HCT116 (cell line): Measurements from ENCODE around the gene PCIF1. TPM values are rescaled to one million over a fixed set of nuclear protein-coding genes. Genes with fewer than 3 reads are reported as not detected.

ENCODE experiments used
- ATAC-seq: fragments of 200-7000 bp; cut with Tn5 transposase; 2 replicates; pipeline ENCODE4 v1.9.1; 2020; ENCODE audit warnings: mild to moderate bottlenecking, moderate library complexity
- BruUV-seq: library from RNA; stranded (reverse); fragments of 400-500 nt; replicated peaks from 2 replicates; lab custom pipeline; 2021; lab: Mats Ljungman, UMichigan
- CTCF ChIA-PET: fragments of 300-600 bp; sonication (Branson Sonifier 250); formaldehyde crosslinking; loops from one replicate; lab custom pipeline; 2021; ENCODE audit warnings: antibody characterized with exemption; lab: Charles Lee
- POLR2A ChIA-PET: fragments of 300-600, 350-600 bp; sonication (Branson Sonifier 250); formaldehyde crosslinking; loops from one replicate; lab custom pipeline; 2021; ENCODE audit warnings: antibody characterized with exemption; lab: Charles Lee
- RAD21 ChIA-PET, 2 experiments: fragments of 300-600 bp; sonication (Branson Sonifier 250); formaldehyde crosslinking; loops; one replicate each; lab custom pipeline; 2023; ENCODE audit warnings: low total read pairs in 2 of 2; ENCODE audit not compliant: uncharacterized antibody in 2 of 2, unreplicated experiment in 2 of 2, low non-redundant PET in 1 of 2; lab: Charles Lee
- DNase-seq: peaks from one replicate; pipeline ENCODE4 v3.0.0-alpha.2; 2010; ENCODE audit warnings: low read depth, low spot score
- H2AFZ ChIP-seq: fragments of 200-600 bp; shearing (Covaris generic), sonication (generic); 2 replicates; pipeline ENCODE4 v1.6.1; 2017; ENCODE audit warnings: low read depth, mixed run types, mixed read lengths, antibody characterized with exemption, low read length; ENCODE audit not compliant: poor library complexity, severe bottlenecking
- H3K27ac ChIP-seq: 2 replicates; pipeline ENCODE4 v1.5.1; 2012; ENCODE audit warnings: low read depth, low read length
- H3K27me3 ChIP-seq: fragments of 200-600 bp; sonication (generic); 2 replicates; pipeline ENCODE4 v1.6.1; 2016; ENCODE audit warnings: mixed run types, low read length, mixed read lengths; ENCODE audit not compliant: insufficient read depth
- H3K36me3 ChIP-seq, 2 experiments: fragments of 200-500 bp in 1 of 2; fragments of 200-600 bp in 1 of 2; sonication (Bioruptor generic) in 1 of 2; sonication (generic) in 1 of 2; 2 replicates each; pipeline versions ENCODE4 v1.5.1 to v1.6.1; 2014 to 2016; ENCODE audit warnings: low read length in 2 of 2, inconsistent platforms in 1 of 2, mixed read lengths in 1 of 2, mixed run types in 1 of 2; ENCODE audit not compliant: insufficient read depth in 2 of 2, control insufficient read depth in 1 of 2
- H3K4me1 ChIP-seq, 2 experiments: fragments of 200-600 bp in 1 of 2; sonication (generic) in 1 of 2; 2 replicates each; pipeline versions ENCODE4 v1.5.1 to v1.6.1; 2012 to 2017; ENCODE audit warnings: low read length in 2 of 2, inconsistent platforms in 1 of 2, mild to moderate bottlenecking in 1 of 2, mixed read lengths in 1 of 2, mixed run types in 1 of 2, moderate library complexity in 1 of 2; ENCODE audit not compliant: insufficient read depth in 2 of 2, control insufficient read depth in 1 of 2
- H3K4me2 ChIP-seq: fragments of 200-600 bp; sonication (generic); 2 replicates; pipeline ENCODE4 v1.6.1; 2017; ENCODE audit warnings: mixed run types, low read length, mixed read lengths
- H3K4me3 ChIP-seq, 2 experiments: fragments of 200-600 bp in 1 of 2; sonication (generic) in 1 of 2; replicated peaks in 1 of 2; 2 replicates each; pipeline ENCODE4 v1.5.1; 2011 to 2016; ENCODE audit warnings: low read length in 2 of 2, control low read depth in 1 of 2, low read depth in 1 of 2, mild to moderate bottlenecking in 1 of 2, mixed read lengths in 1 of 2, mixed run types in 1 of 2
- H3K79me2 ChIP-seq: fragments of 200-600 bp; sonication (generic); 2 replicates; pipeline ENCODE4 v1.6.1; 2017; ENCODE audit warnings: mild to moderate bottlenecking, mixed run types, low read length, moderate library complexity, mixed read lengths; ENCODE audit not compliant: insufficient read depth
- H3K9ac ChIP-seq: fragments of 200-600 bp; sonication (generic); 2 replicates; pipeline ENCODE4 v1.6.1; 2016; ENCODE audit warnings: low read length, mixed read lengths
- H3K9me2 ChIP-seq: fragments of 200-600 bp; sonication (generic), shearing (Covaris generic); 2 replicates; pipeline ENCODE4 v1.6.1; 2017; ENCODE audit warnings: mixed run types, mild to moderate bottlenecking, moderate library complexity; ENCODE audit not compliant: insufficient read depth
- H3K9me3 ChIP-seq, 2 experiments: fragments of 200-500 bp in 1 of 2; fragments of 200-600 bp in 1 of 2; sonication (Bioruptor generic) in 1 of 2; sonication (generic) in 1 of 2; 2 replicates each; pipeline ENCODE4 v1.6.1; 2014 to 2017; ENCODE audit warnings: low read length in 2 of 2, mixed read lengths in 2 of 2, inconsistent platforms in 1 of 2, low read depth in 1 of 2, mild to moderate bottlenecking in 1 of 2, mixed run types in 1 of 2, moderate library complexity in 1 of 2; ENCODE audit not compliant: control insufficient read depth in 1 of 2, insufficient read depth in 1 of 2
- H4K20me1 ChIP-seq: fragments of 200-600 bp; sonication (generic), shearing (Covaris generic); 2 replicates; pipeline ENCODE4 v1.6.1; 2017; ENCODE audit warnings: mixed run types, mild to moderate bottlenecking, moderate library complexity; ENCODE audit not compliant: insufficient read depth
- CBX3 ChIP-seq: IDR thresholded peaks from 2 replicates; pipeline ENCODE4 v1.6.1; 2012; ENCODE audit warnings: low read depth
- EGR1 ChIP-seq: IDR thresholded peaks from 2 replicates; pipeline ENCODE4 v1.6.1; 2012; ENCODE audit warnings: low read depth
- ELF1 ChIP-seq: IDR thresholded peaks from 2 replicates; pipeline ENCODE4 v1.6.1; 2012; ENCODE audit warnings: low read depth, borderline replicate concordance
- JUND ChIP-seq: IDR thresholded peaks from 2 replicates; pipeline ENCODE4 v1.6.1; 2012
- POLR2AphosphoS5 ChIP-seq: IDR thresholded peaks from 2 replicates; pipeline ENCODE4 v1.6.1; 2011; ENCODE audit warnings: mild to moderate bottlenecking, low read depth, low read length, moderate library complexity
- SP1 ChIP-seq: IDR thresholded peaks from 2 replicates; pipeline ENCODE4 v1.6.1; 2012; ENCODE audit warnings: low read depth
- SRF ChIP-seq: IDR thresholded peaks from 2 replicates; pipeline ENCODE4 v1.6.1; 2012; ENCODE audit warnings: low read depth
- ZFX ChIP-seq: fragments of 450-650 bp; IDR thresholded peaks from 2 replicates; pipeline ENCODE4 v1.6.1; 2017
- ZNF274 ChIP-seq: fragments of 200-500 bp; sonication (Bioruptor generic); IDR thresholded peaks from 2 replicates; pipeline ENCODE4 v1.6.1; 2014; ENCODE audit warnings: mild to moderate bottlenecking, low read depth, low read length, inconsistent platforms
- intact Hi-C: fragments of 100-400 bp; cut with micrococcal nuclease; formaldehyde crosslinking; loops from 2 replicates; pipeline ENCODE4 v1.10.0; 2022
- total RNA-seq: library from RNA; stranded (reverse); gene quantifications from one replicate; pipeline ENCODE4 v1.2.1, GENCODE V29; 2021; ENCODE audit not compliant: unreplicated experiment
- TF ChIP-seq, protein P1 (sequence below): IDR thresholded peaks from 2 replicates; pipeline ENCODE4 v1.6.1; 2012
- TF ChIP-seq, protein P2 (sequence below): IDR thresholded peaks from 2 replicates; pipeline ENCODE4 v1.6.1; 2012; ENCODE audit warnings: low read depth

PCIF1 gene
- total RNA-seq, 1 experiment from 2014 or later = 31.8 TPM

DNA sequence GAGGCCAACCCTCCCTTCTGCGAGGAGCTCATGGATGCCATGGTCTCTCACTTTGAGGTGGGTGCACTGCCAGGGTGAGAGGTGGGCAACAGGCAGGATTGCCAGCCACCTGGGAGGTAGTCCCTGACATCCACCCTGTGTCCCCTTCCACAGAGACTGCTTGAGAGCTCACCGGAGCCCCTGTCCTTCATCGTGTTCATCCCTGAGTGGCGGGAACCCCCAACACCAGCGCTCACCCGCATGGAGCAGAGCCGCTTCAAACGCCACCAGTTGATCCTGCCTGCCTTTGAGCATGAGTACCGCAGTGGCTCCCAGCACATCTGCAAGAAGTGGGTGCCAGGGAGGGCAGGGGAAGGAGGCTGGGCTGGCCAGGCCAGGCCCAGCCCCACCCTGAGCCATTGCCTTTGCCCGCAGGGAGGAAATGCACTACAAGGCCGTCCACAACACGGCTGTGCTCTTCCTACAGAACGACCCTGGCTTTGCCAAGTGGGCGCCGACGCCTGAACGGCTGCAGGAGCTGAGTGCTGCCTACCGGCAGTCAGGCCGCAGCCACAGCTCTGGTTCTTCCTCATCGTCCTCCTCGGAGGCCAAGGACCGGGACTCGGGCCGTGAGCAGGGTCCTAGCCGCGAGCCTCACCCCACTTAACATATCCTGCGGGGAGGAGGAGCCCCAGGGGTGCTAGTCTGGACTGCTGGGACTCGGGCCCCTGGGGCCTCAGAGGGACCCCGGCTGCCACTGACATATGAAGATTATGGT, 12.8 kb downstream of the PCIF1 start:
- no peaks in the 10 kb centered on the region for H3K9me3 ChIP-seq
- H3K4me2 ChIP-seq = no peak overlapping the region
- intact Hi-C loops = no loop called here
- ChIA-PET CTCF (no interaction called here), POLR2A (no interaction called here)
- no TSS peak for BruUV-seq
- no peak overlapping the region for H3K9ac ChIP-seq
- H3K27ac ChIP-seq = no peak overlapping the region
- no peak overlapping the region for H3K4me3 ChIP-seq
- TF ChIP-seq ZNF274 (no peak), EGR1 (no peak)
- TF ChIP-seq, all 23 proteins: peak for 0
- Histone ChIP-seq H3K27me3 (no peaks in the 10 kb centered on the region), H3K9me2 (no peaks in the 10 kb centered on the region), H3K79me2 (no peaks in the 10 kb centered on the region), H3K4me1 (peaks cover 0 to 4% of the 10 kb centered on the region in 2 experiments; a peak in 1 of 4 replicates), H2AFZ (no peak overlapping the region), H4K20me1 (no peaks in the 10 kb centered on the region), H3K36me3 (peaks cover 31 to 41% of the 10 kb centered on the region in 2 experiments; a peak in 3 of 4 replicates)
- ATAC-seq = no peak
- no peak for DNase-seq
- RAD21 ChIA-PET = no interaction called here

DNA sequence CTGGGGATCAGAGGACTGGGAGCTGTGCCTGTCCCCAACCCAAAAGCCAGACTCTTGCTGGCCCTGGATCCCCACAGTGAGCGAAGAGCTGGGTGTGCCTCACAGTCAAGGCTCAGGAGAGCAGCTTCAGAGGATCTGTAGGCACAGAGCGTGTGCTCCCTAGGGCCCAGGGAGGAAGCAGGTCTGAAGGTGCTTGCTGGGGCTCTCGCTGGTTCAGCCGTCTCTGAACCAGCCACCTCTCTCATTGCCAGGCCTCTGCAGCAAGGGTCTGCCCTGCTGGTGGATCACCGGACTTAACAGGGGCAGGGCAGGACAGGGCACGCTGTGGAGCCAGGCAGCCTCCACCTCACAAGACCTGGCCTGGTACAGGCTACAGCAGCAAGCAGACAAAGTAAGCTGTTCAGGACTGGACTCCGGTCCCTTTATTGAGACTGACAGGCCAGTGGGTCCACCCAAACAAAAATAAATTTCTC, 13.8 kb downstream of the PCIF1 start:
- no TSS peak for BruUV-seq
- TF ChIP-seq, protein P1, sequence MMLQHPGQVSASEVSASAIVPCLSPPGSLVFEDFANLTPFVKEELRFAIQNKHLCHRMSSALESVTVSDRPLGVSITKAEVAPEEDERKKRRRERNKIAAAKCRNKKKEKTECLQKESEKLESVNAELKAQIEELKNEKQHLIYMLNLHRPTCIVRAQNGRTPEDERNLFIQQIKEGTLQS = no peak
- TF ChIP-seq SRF (no peak), EGR1 (no peak), CBX3 (no peak), SP1 (no peak), JUND (no peak), POLR2AphosphoS5 (no peak), ELF1 (no peak), ZFX (no peak)
- TF ChIP-seq, protein P2, sequence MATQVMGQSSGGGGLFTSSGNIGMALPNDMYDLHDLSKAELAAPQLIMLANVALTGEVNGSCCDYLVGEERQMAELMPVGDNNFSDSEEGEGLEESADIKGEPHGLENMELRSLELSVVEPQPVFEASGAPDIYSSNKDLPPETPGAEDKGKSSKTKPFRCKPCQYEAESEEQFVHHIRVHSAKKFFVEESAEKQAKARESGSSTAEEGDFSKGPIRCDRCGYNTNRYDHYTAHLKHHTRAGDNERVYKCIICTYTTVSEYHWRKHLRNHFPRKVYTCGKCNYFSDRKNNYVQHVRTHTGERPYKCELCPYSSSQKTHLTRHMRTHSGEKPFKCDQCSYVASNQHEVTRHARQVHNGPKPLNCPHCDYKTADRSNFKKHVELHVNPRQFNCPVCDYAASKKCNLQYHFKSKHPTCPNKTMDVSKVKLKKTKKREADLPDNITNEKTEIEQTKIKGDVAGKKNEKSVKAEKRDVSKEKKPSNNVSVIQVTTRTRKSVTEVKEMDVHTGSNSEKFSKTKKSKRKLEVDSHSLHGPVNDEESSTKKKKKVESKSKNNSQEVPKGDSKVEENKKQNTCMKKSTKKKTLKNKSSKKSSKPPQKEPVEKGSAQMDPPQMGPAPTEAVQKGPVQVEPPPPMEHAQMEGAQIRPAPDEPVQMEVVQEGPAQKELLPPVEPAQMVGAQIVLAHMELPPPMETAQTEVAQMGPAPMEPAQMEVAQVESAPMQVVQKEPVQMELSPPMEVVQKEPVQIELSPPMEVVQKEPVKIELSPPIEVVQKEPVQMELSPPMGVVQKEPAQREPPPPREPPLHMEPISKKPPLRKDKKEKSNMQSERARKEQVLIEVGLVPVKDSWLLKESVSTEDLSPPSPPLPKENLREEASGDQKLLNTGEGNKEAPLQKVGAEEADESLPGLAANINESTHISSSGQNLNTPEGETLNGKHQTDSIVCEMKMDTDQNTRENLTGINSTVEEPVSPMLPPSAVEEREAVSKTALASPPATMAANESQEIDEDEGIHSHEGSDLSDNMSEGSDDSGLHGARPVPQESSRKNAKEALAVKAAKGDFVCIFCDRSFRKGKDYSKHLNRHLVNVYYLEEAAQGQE = no peak
- DNase-seq (no peak), ATAC-seq (no peak)
- peaks cover 23 to 36% of the 10 kb centered on the region in 2 experiments; a peak in 3 of 4 replicates for H3K36me3 ChIP-seq
- H3K4me2 ChIP-seq = no peak overlapping the region
- no peaks in the 10 kb centered on the region for H3K27me3 ChIP-seq
- H3K9ac ChIP-seq = no peak overlapping the region
- intact Hi-C loops = no loop called here
- H3K9me3 ChIP-seq = no peaks in the 10 kb centered on the region
- H3K27ac ChIP-seq = no peak overlapping the region; the same call in 1 of the 2 replicates
- no peaks in the 10 kb centered on the region for H3K79me2 ChIP-seq
- ChIA-PET POLR2A (interaction anchor here (0.9 to 1.7 kb wide), 2 partner anchors 10 to 14 kb away, joined by 3 to 8 read pairs; partner anchors contain the start of gene PCIF1), RAD21 (no interaction called here), CTCF (no interaction called here)
- H3K4me1 ChIP-seq = peaks cover 0 to 4% of the 10 kb centered on the region in 2 experiments; a peak in 1 of 4 replicates
- no peaks in the 10 kb centered on the region for H4K20me1 ChIP-seq
- H2AFZ ChIP-seq = no peak overlapping the region
- H3K4me3 ChIP-seq = no peak overlapping the region
- H3K9me2 ChIP-seq = no peaks in the 10 kb centered on the region
